ENCODE data around the gene GID8.

The GID8 gene

DNA sequence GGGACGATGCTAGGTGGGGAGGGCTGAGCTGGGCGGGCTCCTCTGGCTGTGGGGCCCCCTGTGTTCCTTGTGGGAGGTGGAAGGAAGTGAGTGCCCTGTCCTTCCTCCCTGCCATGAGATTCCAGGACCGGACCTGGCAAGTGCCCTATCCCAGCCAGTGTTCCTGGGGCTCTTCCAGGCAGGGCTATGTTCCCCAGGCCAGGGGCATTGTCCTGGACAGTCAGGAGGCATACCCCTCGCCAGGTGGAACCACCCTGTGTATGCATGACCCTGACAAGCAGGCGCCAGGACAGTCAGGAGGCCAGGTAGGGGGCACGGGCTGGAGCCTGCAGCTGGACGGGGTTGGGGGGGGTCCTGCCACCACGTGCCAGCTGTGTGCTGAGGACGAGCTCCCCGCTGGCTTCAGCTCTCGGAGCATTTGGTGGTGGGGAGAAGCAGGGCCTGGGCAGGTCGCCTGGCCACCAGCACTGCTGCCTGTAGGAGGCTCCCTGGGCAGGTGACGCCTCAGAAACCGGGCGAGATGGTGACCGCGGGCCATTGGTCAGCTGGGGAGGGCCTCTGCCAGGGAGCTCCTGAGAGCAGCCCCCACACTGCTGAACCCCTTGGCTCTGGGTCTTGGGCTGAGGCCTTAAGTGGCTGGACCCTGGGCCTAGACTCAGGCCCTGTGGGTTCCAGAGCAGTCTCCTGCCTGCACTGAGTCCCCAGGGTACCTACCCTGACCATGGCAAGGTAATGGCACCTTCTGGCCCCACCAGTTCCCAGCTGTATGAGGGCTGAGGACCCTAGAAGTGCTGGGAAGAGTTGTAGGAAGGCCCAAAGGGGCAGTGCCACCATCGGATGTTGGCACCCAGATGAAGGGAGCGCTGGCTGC lies 15.3 kb downstream of the GID8 start:
- H3K4me3 ChIP-seq (ENCODE audit: low read depth, low read length), result peak overlapping the region; percentile 47
- no peak for DNase-seq (ENCODE audit: low read depth)
- TF ChIP-seq, protein P1, sequence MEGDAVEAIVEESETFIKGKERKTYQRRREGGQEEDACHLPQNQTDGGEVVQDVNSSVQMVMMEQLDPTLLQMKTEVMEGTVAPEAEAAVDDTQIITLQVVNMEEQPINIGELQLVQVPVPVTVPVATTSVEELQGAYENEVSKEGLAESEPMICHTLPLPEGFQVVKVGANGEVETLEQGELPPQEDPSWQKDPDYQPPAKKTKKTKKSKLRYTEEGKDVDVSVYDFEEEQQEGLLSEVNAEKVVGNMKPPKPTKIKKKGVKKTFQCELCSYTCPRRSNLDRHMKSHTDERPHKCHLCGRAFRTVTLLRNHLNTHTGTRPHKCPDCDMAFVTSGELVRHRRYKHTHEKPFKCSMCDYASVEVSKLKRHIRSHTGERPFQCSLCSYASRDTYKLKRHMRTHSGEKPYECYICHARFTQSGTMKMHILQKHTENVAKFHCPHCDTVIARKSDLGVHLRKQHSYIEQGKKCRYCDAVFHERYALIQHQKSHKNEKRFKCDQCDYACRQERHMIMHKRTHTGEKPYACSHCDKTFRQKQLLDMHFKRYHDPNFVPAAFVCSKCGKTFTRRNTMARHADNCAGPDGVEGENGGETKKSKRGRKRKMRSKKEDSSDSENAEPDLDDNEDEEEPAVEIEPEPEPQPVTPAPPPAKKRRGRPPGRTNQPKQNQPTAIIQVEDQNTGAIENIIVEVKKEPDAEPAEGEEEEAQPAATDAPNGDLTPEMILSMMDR (conservative IDR thresholded peaks at IDR 0.05; ENCODE audit: low read depth, low read length), result no peak

DNA sequence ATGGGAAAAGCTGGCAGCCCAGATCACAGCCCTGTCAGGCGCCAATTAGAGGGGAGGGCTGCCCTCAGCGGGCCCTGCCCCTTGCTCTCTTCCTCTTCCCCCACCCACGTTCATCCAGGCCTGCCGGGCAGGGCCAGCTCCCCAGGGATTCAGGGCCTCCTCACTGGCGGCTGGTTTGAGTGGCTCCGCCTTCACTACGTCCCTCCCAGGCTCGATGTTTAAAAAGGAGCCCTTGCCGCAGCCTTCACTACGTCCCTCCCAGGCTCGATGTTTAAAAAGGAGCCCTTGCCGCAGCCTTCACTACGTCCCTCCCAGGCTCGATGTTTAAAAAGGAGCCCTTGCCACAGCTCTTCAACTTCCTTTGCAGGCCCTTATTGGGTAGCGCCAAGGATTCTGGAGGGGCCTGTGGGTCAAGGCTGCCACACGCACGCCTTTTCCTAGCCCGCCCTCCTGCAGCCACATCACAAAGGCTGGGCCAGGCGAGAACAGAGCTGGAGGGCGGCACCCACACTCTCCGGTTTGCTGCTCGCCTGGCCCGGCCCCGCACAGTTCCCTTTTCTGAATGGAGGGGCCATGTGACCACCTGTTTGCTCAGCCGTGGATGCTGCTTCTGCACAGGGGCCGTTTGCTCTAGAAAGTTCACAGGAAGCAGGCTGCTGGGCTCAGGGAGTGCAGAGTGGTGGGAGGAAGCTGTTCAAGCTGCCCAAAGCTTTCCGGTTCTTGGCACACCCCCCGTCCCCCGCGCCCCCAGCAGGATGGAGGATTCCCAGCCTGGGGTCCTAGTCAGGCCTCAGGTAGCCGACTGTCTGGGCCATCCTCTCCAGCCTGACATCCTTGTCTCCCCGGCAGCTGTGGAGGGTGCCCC lies 16.1 kb downstream of the GID8 start:
- peak; percentile 71 for DNase-seq (ENCODE audit: low read depth)
- TF ChIP-seq, protein P1 (conservative IDR thresholded peaks at IDR 0.05; ENCODE audit: low read depth, low read length), result no peak
- peak overlapping the region; percentile 45 for H3K4me3 ChIP-seq (ENCODE audit: low read depth, low read length)

DNA sequence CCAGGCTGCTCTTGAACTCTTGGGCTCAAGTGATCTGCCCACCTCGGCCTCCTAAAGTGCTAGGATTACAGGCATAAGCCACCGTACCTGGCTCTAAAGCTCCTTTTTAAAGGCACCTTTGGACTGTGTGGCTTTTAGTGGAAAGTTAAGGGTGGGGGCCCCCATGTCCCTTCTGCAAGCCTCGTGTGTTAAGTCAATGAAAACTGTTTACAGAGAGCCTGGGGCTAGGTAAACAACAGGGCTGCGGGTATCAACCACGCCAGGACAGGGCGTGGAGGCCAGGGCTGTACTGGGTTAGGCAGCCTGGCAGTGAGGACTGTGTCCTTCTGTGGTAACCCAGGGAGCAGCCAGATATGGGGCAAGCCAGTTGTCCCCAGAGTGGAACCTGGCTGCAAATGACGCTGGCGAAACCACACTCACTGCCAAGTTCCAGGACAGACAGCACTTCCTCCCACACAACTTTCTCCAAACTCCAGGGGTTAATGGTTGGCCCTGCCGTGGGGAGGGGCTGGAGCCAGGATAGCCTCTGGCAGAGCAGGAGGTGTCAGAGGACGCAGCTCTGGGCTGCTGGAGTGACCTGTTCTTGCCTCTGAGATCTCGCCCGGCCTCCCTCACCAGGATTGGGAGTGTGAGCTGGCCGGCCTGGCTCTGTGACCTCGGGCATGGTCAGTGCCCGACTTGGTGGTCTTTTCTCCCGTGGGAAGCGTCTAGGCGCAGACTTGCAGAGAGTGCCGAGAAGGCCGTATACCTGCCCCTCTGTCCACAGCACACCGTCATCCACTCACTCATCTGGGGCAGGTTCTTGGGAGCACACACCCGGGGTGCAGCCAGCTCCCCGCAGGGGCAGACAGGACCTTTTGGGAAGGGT lies 17.8 kb downstream of the GID8 start:
- TF ChIP-seq, protein P1 (conservative IDR thresholded peaks at IDR 0.05; ENCODE audit: low read depth, low read length), result no peak
- H3K4me3 ChIP-seq (ENCODE audit: low read depth, low read length), result no peak overlapping the region
- no peak for DNase-seq (ENCODE audit: low read depth)

DNA sequence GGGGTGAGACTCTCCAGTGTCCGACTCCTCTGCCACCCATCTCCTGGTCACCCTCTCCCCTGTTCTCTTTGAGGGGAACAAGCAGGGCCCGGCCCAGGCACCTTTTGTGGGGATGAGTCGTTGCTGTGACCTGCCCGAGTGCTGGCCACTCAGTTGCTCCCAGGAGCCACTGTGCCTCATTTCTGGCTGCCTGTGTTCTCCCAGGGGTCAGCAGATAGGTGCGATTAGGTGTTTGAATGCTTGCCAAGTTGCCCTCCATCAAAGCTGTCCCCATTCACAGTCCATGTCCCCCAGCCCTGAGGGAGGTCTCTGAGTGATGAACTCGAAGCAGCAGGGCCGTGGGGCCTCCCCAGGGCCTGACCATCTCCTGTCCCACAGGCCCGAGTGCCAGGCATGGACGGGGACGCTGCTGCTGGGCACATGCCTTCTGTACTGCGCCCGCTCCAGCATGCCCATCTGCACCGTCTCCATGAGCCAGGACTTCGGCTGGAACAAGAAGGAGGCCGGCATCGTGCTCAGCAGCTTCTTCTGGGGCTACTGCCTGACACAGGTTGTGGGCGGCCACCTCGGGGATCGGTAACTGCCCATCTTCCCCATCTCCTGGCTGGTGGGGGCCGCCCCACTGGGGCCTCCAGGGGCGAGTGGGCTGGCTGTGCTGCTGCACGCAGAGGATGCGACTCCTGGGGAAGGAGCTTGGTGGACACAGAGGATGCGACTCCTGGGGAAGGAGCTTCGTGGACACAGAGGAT lies 18.6 kb downstream of the GID8 start:
- TF ChIP-seq, protein P1 (conservative IDR thresholded peaks at IDR 0.05; ENCODE audit: low read depth, low read length), result no peak
- H3K4me3 ChIP-seq (ENCODE audit: low read depth, low read length), result no peak overlapping the region

DNA sequence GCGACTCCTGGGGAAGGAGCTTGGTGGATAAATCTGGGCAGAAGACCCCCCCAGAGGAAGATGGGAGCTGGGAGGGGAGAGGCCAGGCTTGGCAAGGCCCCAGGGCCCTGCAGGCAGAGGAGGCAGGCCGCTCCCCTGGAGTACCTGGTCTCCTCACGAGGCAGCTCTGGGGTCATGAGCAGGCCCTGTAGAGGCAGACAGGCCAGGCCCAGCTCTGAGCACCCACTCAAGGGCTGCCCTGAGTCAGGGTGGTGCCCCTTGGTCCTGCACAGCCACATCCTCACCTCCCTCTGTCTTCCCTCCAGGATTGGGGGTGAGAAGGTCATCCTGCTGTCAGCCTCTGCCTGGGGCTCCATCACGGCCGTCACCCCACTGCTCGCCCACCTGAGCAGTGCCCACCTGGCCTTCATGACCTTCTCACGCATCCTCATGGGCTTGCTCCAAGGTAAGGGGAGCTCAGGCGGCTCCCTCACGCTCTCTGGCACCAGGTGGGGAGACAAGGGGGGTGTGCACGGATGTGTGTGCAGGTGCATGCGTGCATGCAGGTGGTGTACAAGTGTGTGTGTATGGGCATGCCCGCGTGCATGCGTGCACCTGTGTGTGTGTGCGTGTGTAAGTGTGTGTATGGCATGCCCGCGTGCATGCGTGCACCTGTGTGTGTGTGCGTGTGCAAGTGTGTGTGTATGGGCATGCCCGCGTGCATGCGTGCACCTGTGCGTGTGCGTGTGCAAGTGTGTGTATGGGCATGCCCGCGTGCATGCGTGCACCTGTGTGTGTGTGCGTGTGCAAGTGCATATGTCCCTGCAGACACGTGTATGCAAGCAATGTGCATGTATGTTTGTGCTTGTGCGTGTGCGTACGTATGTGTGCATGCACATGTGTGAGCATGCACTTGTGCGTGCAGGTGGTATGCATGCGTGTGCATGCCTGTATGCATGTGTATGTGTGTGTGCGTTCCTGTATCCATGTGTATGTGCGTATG lies 19.5 kb downstream of the GID8 start:
- H3K4me3 ChIP-seq (ENCODE audit: low read depth, low read length), result no peak overlapping the region
- TF ChIP-seq, protein P1 (conservative IDR thresholded peaks at IDR 0.05; ENCODE audit: low read depth, low read length), result no peak
- DNase-seq (ENCODE audit: low read depth), result no peak

More for the DNA sequence above, 18.6 kb downstream of the GID8 start:
- no peak for DNase-seq (ENCODE audit: low read depth)
